ENCODE results near the gene ODAD2. TPM values are rescaled to one million over a fixed set of nuclear protein-coding genes. Genes with fewer than 3 reads are reported as not detected.

Gene ODAD2
- total and polyA plus RNA-seq, 11 donors = 0.21 to 1.5 (median 0.64) TPM; not detected in 6

GRCh38 chr10:27948186-27948585 is 50.7 kb downstream of the ODAD2 start:
- no peak for ATAC-seq
- intact Hi-C loops (cut with DNase I) = no loop called here
- H3K4me1 ChIP-seq = no peaks in the 10 kb centered on the region
- H3K27me3 ChIP-seq = no peaks in the 10 kb centered on the region
- WGBS, 4 donors = 38 to 59% (median 55%) methylated on average over 1 of the region's 1 CpG
- no peaks in the 10 kb centered on the region for H3K36me3 ChIP-seq
- no peaks in the 10 kb centered on the region for H3K9me3 ChIP-seq
- no peak overlapping the region for H3K4me3 ChIP-seq
- TF ChIP-seq POLR2A (IDR thresholded peaks at IDR 0.05) (no peak), CTCF (IDR thresholded peaks at IDR 0.05) (no peak)
- H3K27ac ChIP-seq = no peak overlapping the region
- no peak for DNase-seq

GRCh38 chr10:27947540-27947939 is 51.3 kb downstream of the ODAD2 start:
- Histone ChIP-seq H3K4me3 (no peak overlapping the region), H3K9me3 (no peaks in the 10 kb centered on the region), H3K27ac (no peak overlapping the region), H3K36me3 (no peaks in the 10 kb centered on the region), H3K27me3 (no peaks in the 10 kb centered on the region), H3K4me1 (no peaks in the 10 kb centered on the region)
- ATAC-seq = no peak
- intact Hi-C loops (cut with DNase I) = no loop called here
- TF ChIP-seq CTCF (IDR thresholded peaks at IDR 0.05) (no peak), POLR2A (IDR thresholded peaks at IDR 0.05) (no peak)
- DNase-seq = no peak
- 66 to 77% (median 74%) methylated on average over 5 of the region's 5 CpGs for WGBS, 4 donors

- Histone ChIP-seq H3K9me3 (no peaks in the 10 kb centered on the region), H3K27ac (no peak overlapping the region), H3K4me3 (no peak overlapping the region), H3K4me1 (no peaks in the 10 kb centered on the region), H3K27me3 (peaks cover 0 to 3% (median 0%) of the 10 kb centered on the region in 9 donors), H3K36me3 (no peaks in the 10 kb centered on the region)
- intact Hi-C loops (cut with DNase I) = no loop called here
- TF ChIP-seq CTCF (IDR thresholded peaks at IDR 0.05) (no peak), POLR2A (IDR thresholded peaks at IDR 0.05) (no peak)
- DNase-seq (peak in 1 of 5 donors; percentile 27), ATAC-seq (no peak)
- WGBS, 4 donors = 58 to 66% (median 64%) methylated on average over 12 of the region's 12 CpGs
These were observed 54.9 kb downstream of the ODAD2 start for GRCh38 chr10:27944005-27944404.

- WGBS, 4 donors = 88 to 95% (median 94%) methylated on average over 3 of the region's 3 CpGs
These were observed 84.0 kb downstream of the ODAD2 start for GRCh38 chr10:27914888-27915287.

More at GRCh38 chr10:27914888-27915287, 84.0 kb downstream of the ODAD2 start:
- ATAC-seq = no peak
- Histone ChIP-seq H3K4me1 (no peaks in the 10 kb centered on the region), H3K27me3 (peaks cover 0 to 8% (median 0%) of the 10 kb centered on the region in 9 donors), H3K27ac (no peak overlapping the region), H3K36me3 (no peaks in the 10 kb centered on the region), H3K9me3 (peaks cover 0 to 7% (median 0%) of the 10 kb centered on the region in 12 donors), H3K4me3 (no peak overlapping the region)
- DNase-seq = no peak
- TF ChIP-seq CTCF (IDR thresholded peaks at IDR 0.05) (no peak), POLR2A (IDR thresholded peaks at IDR 0.05) (no peak)
- intact Hi-C loops (cut with DNase I) = loop anchor here in 1 of 10 donors (10.0 kb wide), 1 partner anchor 60 kb away; no protein-coding TSS in a partner anchor

Measured in heart left ventricle (tissue), 16 donors.